GM06990 (cell line): ENCODE measurements around the gene GRM7.

Experiments used
- DNase-seq: peaks from one replicate; pipeline ENCODE4 v3.0.0-alpha.2; 2011; ENCODE audit not compliant: insufficient read length; ENCODE audit errors: extremely low read depth
- H3K27me3 ChIP-seq: replicated peaks from 2 replicates; pipeline ENCODE4 v1.6.0; 2011; ENCODE audit warnings: low read length; ENCODE audit not compliant: control insufficient read depth, insufficient read depth
- H3K36me3 ChIP-seq: 2 replicates; pipeline ENCODE4 v1.5.1; 2011; ENCODE audit warnings: low read length; ENCODE audit not compliant: control insufficient read depth, insufficient read depth
- H3K4me3 ChIP-seq: replicated peaks from 2 replicates; pipeline ENCODE4 v1.5.1; 2011; ENCODE audit warnings: low read depth, mild to moderate bottlenecking, control low read depth, low read length
- TF ChIP-seq, protein P1 (sequence below): IDR thresholded peaks from 2 replicates; pipeline ENCODE4 v1.5.1; 2011; ENCODE audit warnings: low read length, control low read depth, mild to moderate bottlenecking, inconsistent platforms; ENCODE audit not compliant: insufficient read depth, poor library complexity, severe bottlenecking

GRM7 gene

DNA sequence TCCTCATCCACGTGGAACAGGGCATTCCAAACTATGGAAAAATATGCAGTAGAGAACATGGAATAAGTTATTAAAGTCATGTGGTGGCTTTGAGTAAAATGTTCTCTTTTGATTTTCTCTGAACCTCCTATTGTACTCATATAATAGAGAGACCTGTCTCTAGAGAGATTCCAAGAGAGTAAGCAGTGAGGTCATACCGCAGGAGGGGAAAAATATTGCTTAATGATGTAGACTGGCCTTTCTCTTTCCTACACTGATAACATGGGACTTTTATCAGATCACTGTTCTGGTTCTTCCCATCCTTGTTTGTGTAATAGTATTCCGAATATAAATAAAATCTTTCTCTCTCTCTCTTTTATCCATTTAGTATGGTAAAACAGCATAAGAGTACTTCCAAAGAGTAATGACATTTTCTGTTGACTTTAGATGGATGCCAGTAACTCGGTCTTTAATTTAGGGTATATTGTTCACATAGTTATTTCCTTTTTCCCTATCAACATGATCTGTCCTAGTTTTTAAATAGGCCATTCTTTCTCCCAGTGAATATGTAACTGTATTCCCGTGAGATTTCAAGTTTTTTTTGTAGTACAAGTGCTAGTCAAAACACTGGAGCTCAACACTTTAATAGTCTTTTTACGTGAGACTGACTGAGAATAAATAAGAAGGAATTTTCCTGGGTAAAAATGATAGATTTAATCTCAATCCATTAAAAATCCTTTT, 826.7 kb downstream of the GRM7 start:
- no peak for DNase-seq
- Histone ChIP-seq H3K36me3 (no peaks in the 10 kb centered on the region), H3K4me3 (no peak overlapping the region), H3K27me3 (no peaks in the 10 kb centered on the region)
- TF ChIP-seq, protein P1, sequence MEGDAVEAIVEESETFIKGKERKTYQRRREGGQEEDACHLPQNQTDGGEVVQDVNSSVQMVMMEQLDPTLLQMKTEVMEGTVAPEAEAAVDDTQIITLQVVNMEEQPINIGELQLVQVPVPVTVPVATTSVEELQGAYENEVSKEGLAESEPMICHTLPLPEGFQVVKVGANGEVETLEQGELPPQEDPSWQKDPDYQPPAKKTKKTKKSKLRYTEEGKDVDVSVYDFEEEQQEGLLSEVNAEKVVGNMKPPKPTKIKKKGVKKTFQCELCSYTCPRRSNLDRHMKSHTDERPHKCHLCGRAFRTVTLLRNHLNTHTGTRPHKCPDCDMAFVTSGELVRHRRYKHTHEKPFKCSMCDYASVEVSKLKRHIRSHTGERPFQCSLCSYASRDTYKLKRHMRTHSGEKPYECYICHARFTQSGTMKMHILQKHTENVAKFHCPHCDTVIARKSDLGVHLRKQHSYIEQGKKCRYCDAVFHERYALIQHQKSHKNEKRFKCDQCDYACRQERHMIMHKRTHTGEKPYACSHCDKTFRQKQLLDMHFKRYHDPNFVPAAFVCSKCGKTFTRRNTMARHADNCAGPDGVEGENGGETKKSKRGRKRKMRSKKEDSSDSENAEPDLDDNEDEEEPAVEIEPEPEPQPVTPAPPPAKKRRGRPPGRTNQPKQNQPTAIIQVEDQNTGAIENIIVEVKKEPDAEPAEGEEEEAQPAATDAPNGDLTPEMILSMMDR = no peak

DNA sequence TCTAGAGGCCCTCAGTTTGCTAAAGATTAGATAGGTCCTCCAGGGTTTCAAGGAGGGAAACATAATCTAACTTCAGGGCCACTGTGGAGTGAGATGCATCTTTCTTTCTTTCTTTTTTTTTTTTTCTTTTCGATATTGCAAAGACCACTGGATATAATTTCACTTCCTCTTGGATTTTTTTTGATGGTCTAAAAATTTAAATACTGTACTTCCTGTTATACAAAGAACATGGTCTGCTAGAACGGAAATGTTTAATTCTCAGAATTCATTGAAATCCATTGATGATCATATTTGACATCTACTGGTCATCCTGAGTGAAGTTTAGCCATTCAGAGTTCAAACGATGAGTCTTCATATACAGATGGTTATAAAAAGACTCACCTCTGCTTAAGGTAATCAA, 832.0 kb downstream of the GRM7 start:
- no peaks in the 10 kb centered on the region for H3K27me3 ChIP-seq
- TF ChIP-seq, protein P1 = no peak
- H3K36me3 ChIP-seq = no peaks in the 10 kb centered on the region
- no peak for DNase-seq
- no peak overlapping the region for H3K4me3 ChIP-seq

DNA sequence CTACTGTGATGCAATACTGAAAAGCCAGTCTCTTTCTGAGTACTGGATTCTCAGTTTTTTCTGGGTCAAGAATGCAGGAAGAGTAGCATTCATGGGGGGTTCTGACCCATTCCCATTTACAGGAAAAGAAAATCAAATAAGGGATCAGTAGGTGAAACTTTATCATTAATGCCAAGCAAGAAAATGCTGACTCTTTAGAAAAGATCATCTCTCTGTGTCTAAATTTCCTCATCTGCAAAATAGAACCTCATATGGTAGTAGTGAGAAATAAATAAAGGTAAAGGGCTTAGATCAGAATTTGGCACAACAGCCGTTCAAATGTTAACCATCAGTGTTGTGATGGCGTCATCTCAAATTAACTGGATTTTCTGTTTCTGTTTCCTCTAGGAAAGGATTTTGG, 833.1 kb downstream of the GRM7 start:
- H3K4me3 ChIP-seq = no peak overlapping the region
- no peaks in the 10 kb centered on the region for H3K36me3 ChIP-seq
- DNase-seq = no peak
- H3K27me3 ChIP-seq = no peaks in the 10 kb centered on the region
- TF ChIP-seq, protein P1 = no peak

DNA sequence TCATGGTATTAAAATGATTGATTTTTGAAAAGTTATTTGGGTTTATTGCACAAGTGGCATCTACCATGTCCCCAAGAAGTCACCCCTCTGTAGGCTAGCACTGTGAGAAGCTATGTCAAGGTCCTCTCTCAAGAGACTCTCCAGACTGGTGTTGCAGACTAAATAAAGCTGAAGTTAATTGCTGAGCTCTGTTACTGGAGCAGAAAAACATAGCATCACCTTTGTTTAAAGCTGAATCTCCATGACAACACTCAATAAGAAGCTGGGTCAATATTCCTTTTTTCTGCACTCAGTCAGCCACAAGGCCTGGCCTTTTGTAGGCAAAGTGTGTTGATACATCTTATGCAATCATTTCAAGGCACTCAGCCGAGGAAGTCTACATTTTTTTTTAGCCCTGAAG, 834.1 kb downstream of the GRM7 start:
- TF ChIP-seq, protein P1 = no peak
- H3K36me3 ChIP-seq = no peaks in the 10 kb centered on the region
- H3K27me3 ChIP-seq = no peaks in the 10 kb centered on the region
- no peak for DNase-seq
- H3K4me3 ChIP-seq = no peak overlapping the region

DNA sequence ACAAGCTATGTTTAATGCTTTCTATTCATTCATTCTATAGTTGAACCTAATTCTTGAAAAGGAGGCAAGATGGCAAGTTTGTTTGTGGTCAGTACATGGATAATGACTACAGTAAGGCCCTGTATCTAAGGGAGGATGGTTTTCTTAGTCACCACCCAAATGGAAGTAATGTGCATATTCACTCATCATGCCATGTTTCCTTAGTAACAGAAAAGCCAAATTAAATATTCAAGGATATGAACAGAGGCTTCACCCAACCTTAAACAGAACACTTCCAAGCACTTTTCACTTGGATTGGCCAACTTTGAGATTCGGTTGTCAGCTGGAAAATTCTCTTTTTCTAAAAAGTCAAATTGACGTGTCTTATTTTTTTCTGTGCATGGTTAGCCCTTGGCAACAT, 835.4 kb downstream of the GRM7 start:
- no peaks in the 10 kb centered on the region for H3K36me3 ChIP-seq
- no peak for DNase-seq
- TF ChIP-seq, protein P1 = no peak
- H3K27me3 ChIP-seq = no peaks in the 10 kb centered on the region
- H3K4me3 ChIP-seq = no peak overlapping the region

DNA sequence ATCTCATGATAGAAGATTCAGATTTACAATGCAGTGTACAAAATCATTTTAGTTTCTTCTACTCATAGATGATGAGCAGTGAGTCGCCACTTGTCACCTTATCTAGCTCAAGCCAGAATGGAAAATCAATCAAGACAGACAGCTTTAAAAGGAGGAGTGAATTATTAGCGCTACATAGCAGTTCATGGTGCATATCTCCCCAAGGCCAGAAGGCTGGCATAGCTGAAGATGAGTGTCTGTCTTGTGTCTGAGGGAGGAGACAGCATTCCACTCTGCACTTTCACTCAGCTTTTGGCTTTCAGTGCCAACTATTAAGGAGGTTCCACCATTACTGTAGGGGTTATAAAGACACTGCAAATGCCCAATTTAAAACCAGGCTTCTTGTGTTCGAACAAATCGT, 836.6 kb downstream of the GRM7 start:
- H3K36me3 ChIP-seq = no peaks in the 10 kb centered on the region
- TF ChIP-seq, protein P1 = no peak
- DNase-seq = no peak
- no peak overlapping the region for H3K4me3 ChIP-seq
- no peaks in the 10 kb centered on the region for H3K27me3 ChIP-seq
